Measurements from ENCODE around the gene CADPS. TPM values are rescaled to one million over a fixed set of nuclear protein-coding genes. Genes with fewer than 3 reads are reported as not detected.

Gene CADPS
- total RNA-seq (2022; extraction: Qiagen RNA extraction) = not detected in 5 replicates

GRCh38 chr3:62874711-62875557 is at the start of gene CADPS:
Gene CADPS (minus strand): TSS chr3:62875416. CDS start chr3:62875029, 387 bp downstream.

GRCh38 chr3:62373215-62373614 is 502.0 kb downstream of the CADPS start, which contains the start of gene FEZF2:
Gene FEZF2 (minus strand): TSS chr3:62373550. CDS start chr3:62372868, 682 bp downstream.

Data from A549 treated with AZD2906 at 1 μM for 4 hours (cell line).